Measurements from ENCODE around the gene NPAS3. TPM values are rescaled to one million over a fixed set of nuclear protein-coding genes. Genes with fewer than 3 reads are reported as not detected.

NPAS3 gene
- total RNA-seq, 2 experiments from 2014 or later, result not detected

GRCh38 chr14:33786091-33786825 is 847.6 kb downstream of the NPAS3 start:
- Histone ChIP-seq H3K4me2 (ENCODE audit: low read length) (no peak overlapping the region), H3K9me2 (ENCODE audit: insufficient read depth, low read length) (no peaks in the 10 kb centered on the region), H3K27ac (ENCODE audit: low read depth, low read length, poor library complexity, severe bottlenecking) (no peak overlapping the region), H4K20me1 (ENCODE audit: insufficient read depth, low read length) (no peaks in the 10 kb centered on the region), H3K36me3 (ENCODE audit: insufficient read depth, low read length) (no peaks in the 10 kb centered on the region), H3K4me3 (ENCODE audit: low read depth, low read length, poor library complexity, severe bottlenecking) (no peak overlapping the region), H3K4me1 (ENCODE audit: insufficient read depth, low read length, poor library complexity, severe bottlenecking) (no peaks in the 10 kb centered on the region), H2AFZ (ENCODE audit: low read length) (no peak overlapping the region), H3K79me2 (ENCODE audit: insufficient read depth, low read depth, low read length) (no peaks in the 10 kb centered on the region), H3K9me3 (ENCODE audit: low read length) (no peaks in the 10 kb centered on the region)
- TF ChIP-seq CTCF (conservative IDR thresholded peaks at IDR 0.05; ENCODE audit: low read length), result no peak
- TF ChIP-seq EZH2phosphoT487 (IDR thresholded peaks at IDR 0.05; ENCODE audit: borderline replicate concordance, low read depth, low read length), result no peak
- no peak for DNase-seq (ENCODE audit: low spot score)
- ChIA-PET POLR2A (interaction anchor here (1.2 kb wide), 1 partner anchor 18 kb away, joined by 3 read pairs; no protein-coding TSS in a partner anchor), CTCF (ENCODE audit: unreplicated experiment) (no interaction called here)
- no TSS peak for BruUV-seq (replicated peaks)
- intact Hi-C loops (cut with micrococcal nuclease; ENCODE audit: unreplicated experiment), result no loop called here

GRCh38 chr14:33788161-33788560 is 849.5 kb downstream of the NPAS3 start:
- Histone ChIP-seq H3K4me1 (ENCODE audit: insufficient read depth, low read length, poor library complexity, severe bottlenecking) (no peaks in the 10 kb centered on the region), H3K9me3 (ENCODE audit: low read length) (no peaks in the 10 kb centered on the region), H3K4me2 (ENCODE audit: low read length) (no peak overlapping the region), H3K4me3 (ENCODE audit: low read depth, low read length, poor library complexity, severe bottlenecking) (no peak overlapping the region), H3K36me3 (ENCODE audit: insufficient read depth, low read length) (no peaks in the 10 kb centered on the region), H3K27ac (ENCODE audit: low read depth, low read length, poor library complexity, severe bottlenecking) (no peak overlapping the region), H3K9me2 (ENCODE audit: insufficient read depth, low read length) (no peaks in the 10 kb centered on the region), H2AFZ (ENCODE audit: low read length) (no peak overlapping the region), H3K79me2 (ENCODE audit: insufficient read depth, low read depth, low read length) (no peaks in the 10 kb centered on the region), H4K20me1 (ENCODE audit: insufficient read depth, low read length) (no peaks in the 10 kb centered on the region)
- no TSS peak for BruUV-seq (replicated peaks)
- intact Hi-C loops (cut with micrococcal nuclease; ENCODE audit: unreplicated experiment), result no loop called here
- ChIA-PET POLR2A (interaction anchor here (1.3 kb wide), 1 partner anchor 16 kb away, joined by 7 read pairs; no protein-coding TSS in a partner anchor), CTCF (ENCODE audit: unreplicated experiment) (no interaction called here)
- DNase-seq (ENCODE audit: low spot score), result no peak
- no peak for TF ChIP-seq EZH2phosphoT487 (IDR thresholded peaks at IDR 0.05; ENCODE audit: borderline replicate concordance, low read depth, low read length)
- no peak for TF ChIP-seq CTCF (conservative IDR thresholded peaks at IDR 0.05; ENCODE audit: low read length)

- no TSS peak for BruUV-seq (replicated peaks)
- no peaks in the 10 kb centered on the region for H3K9me2 ChIP-seq (ENCODE audit: insufficient read depth, low read length)
- ChIA-PET CTCF (ENCODE audit: unreplicated experiment) (no interaction called here), POLR2A (interaction anchor here (0.6 to 0.7 kb wide), 3 partner anchors 10 to 873 kb away, joined by 3 to 5 read pairs (median 3); no protein-coding TSS in a partner anchor)
- H3K79me2 ChIP-seq (ENCODE audit: insufficient read depth, low read depth, low read length), result no peaks in the 10 kb centered on the region
- no peak overlapping the region for H2AFZ ChIP-seq (ENCODE audit: low read length)
- H3K4me2 ChIP-seq (ENCODE audit: low read length), result no peak overlapping the region
- no peaks in the 10 kb centered on the region for H3K9me3 ChIP-seq (ENCODE audit: low read length)
- H3K4me3 ChIP-seq (ENCODE audit: low read depth, low read length, poor library complexity, severe bottlenecking), result no peak overlapping the region
- H4K20me1 ChIP-seq (ENCODE audit: insufficient read depth, low read length), result no peaks in the 10 kb centered on the region
- TF ChIP-seq CTCF (conservative IDR thresholded peaks at IDR 0.05; ENCODE audit: low read length) (no peak), EZH2phosphoT487 (IDR thresholded peaks at IDR 0.05; ENCODE audit: borderline replicate concordance, low read depth, low read length) (no peak)
- intact Hi-C loops (cut with micrococcal nuclease; ENCODE audit: unreplicated experiment), result loop anchor here (5.0 to 10.0 kb wide), 3 partner anchors 114 to 1079 kb away; no protein-coding TSS in a partner anchor
- H3K27ac ChIP-seq (ENCODE audit: low read depth, low read length, poor library complexity, severe bottlenecking), result no peak overlapping the region
- DNase-seq (ENCODE audit: low spot score), result no peak
- no peaks in the 10 kb centered on the region for H3K36me3 ChIP-seq (ENCODE audit: insufficient read depth, low read length)
- no peaks in the 10 kb centered on the region for H3K4me1 ChIP-seq (ENCODE audit: insufficient read depth, low read length, poor library complexity, severe bottlenecking)
These were observed 852.3 kb downstream of the NPAS3 start for GRCh38 chr14:33790996-33791395.
